IPS-20b (cell line): ENCODE data around the gene ADSL.

ENCODE experiments used
- H3K27ac ChIP-seq: one replicate; pipeline ENCODE4 v1.5.1; 2013; ENCODE audit warnings: low read length
- H3K27me3 ChIP-seq: 2 replicates; pipeline ENCODE4 v1.6.1; 2013; ENCODE audit warnings: mild to moderate bottlenecking, low read length, inconsistent platforms; ENCODE audit not compliant: insufficient read depth
- H3K36me3 ChIP-seq: 2 replicates; pipeline ENCODE4 v1.6.1; 2013; ENCODE audit warnings: low read depth, mild to moderate bottlenecking, inconsistent platforms, low read length, moderate library complexity; ENCODE audit not compliant: insufficient read depth
- H3K4me1 ChIP-seq: 2 replicates; pipeline ENCODE4 v1.6.1; 2013; ENCODE audit warnings: mild to moderate bottlenecking, control low read depth, inconsistent platforms, low read length, moderate library complexity; ENCODE audit not compliant: insufficient read depth
- H3K4me3 ChIP-seq: 2 replicates; pipeline ENCODE4 v1.5.1; 2013; ENCODE audit warnings: mild to moderate bottlenecking, low read length, inconsistent platforms
- H3K9ac ChIP-seq: 2 replicates; pipeline ENCODE4 v1.6.1; 2013; ENCODE audit warnings: low read depth, mild to moderate bottlenecking, inconsistent platforms, low read length, moderate library complexity
- H3K9me3 ChIP-seq: 2 replicates; pipeline ENCODE4 v1.6.1; 2013; ENCODE audit warnings: mild to moderate bottlenecking, low read depth, low read length, inconsistent platforms; ENCODE audit not compliant: insufficient read depth

ADSL gene

GRCh38 chr22:40422558-40423309 lies 76.4 kb downstream of the ADSL start:
- Histone ChIP-seq H3K36me3 (peaks cover 74% of the 10 kb centered on the region), H3K9me3 (no peaks in the 10 kb centered on the region), H3K4me3 (no peak overlapping the region), H3K9ac (no peak overlapping the region), H3K4me1 (no peaks in the 10 kb centered on the region), H3K27ac (no peak overlapping the region), H3K27me3 (no peaks in the 10 kb centered on the region)

GRCh38 chr22:40423310-40423688 lies 77.0 kb downstream of the ADSL start:
- Histone ChIP-seq H3K9me3 (no peaks in the 10 kb centered on the region), H3K27me3 (no peaks in the 10 kb centered on the region), H3K4me3 (no peak overlapping the region), H3K27ac (no peak overlapping the region), H3K9ac (no peak overlapping the region; the same call in 1 of the 2 replicates), H3K36me3 (peaks cover 73% of the 10 kb centered on the region), H3K4me1 (no peaks in the 10 kb centered on the region)

GRCh38 chr22:40423882-40424640 lies 77.8 kb downstream of the ADSL start:
- Histone ChIP-seq H3K4me3 (no peak overlapping the region), H3K36me3 (peaks cover 79% of the 10 kb centered on the region), H3K4me1 (no peaks in the 10 kb centered on the region), H3K9me3 (no peaks in the 10 kb centered on the region), H3K27me3 (no peaks in the 10 kb centered on the region), H3K9ac (no peak overlapping the region), H3K27ac (no peak overlapping the region)

- H3K9ac ChIP-seq, result no peak overlapping the region
- H3K27ac ChIP-seq, result no peak overlapping the region
- H3K36me3 ChIP-seq, result peaks cover 79% of the 10 kb centered on the region
- H3K9me3 ChIP-seq, result no peaks in the 10 kb centered on the region
- H3K4me3 ChIP-seq, result no peak overlapping the region
- H3K27me3 ChIP-seq, result no peaks in the 10 kb centered on the region
- H3K4me1 ChIP-seq, result no peaks in the 10 kb centered on the region
These were observed 78.8 kb downstream of the ADSL start for GRCh38 chr22:40425082-40425481.

GRCh38 chr22:40426594-40427333 lies 80.5 kb downstream of the ADSL start:
- Histone ChIP-seq H3K36me3 (peaks cover 74% of the 10 kb centered on the region), H3K9me3 (no peaks in the 10 kb centered on the region), H3K4me1 (no peaks in the 10 kb centered on the region), H3K27me3 (no peaks in the 10 kb centered on the region), H3K27ac (no peak overlapping the region), H3K9ac (no peak overlapping the region), H3K4me3 (no peak overlapping the region)

- no peak overlapping the region for H3K27ac ChIP-seq
- peaks cover 59% of the 10 kb centered on the region for H3K36me3 ChIP-seq
- no peaks in the 10 kb centered on the region for H3K9me3 ChIP-seq
- H3K27me3 ChIP-seq, result no peaks in the 10 kb centered on the region
- H3K4me3 ChIP-seq, result no peak overlapping the region
- H3K9ac ChIP-seq, result no peak overlapping the region
- H3K4me1 ChIP-seq, result no peaks in the 10 kb centered on the region
These were observed 82.5 kb downstream of the ADSL start for GRCh38 chr22:40428796-40429195.

GRCh38 chr22:40429481-40429880 lies 83.2 kb downstream of the ADSL start:
- H3K9me3 ChIP-seq, result no peaks in the 10 kb centered on the region
- H3K9ac ChIP-seq, result no peak overlapping the region
- peaks cover 56% of the 10 kb centered on the region for H3K36me3 ChIP-seq
- no peak overlapping the region for H3K4me3 ChIP-seq
- no peaks in the 10 kb centered on the region for H3K27me3 ChIP-seq
- no peaks in the 10 kb centered on the region for H3K4me1 ChIP-seq
- H3K27ac ChIP-seq, result no peak overlapping the region

GRCh38 chr22:40430991-40431390 lies 84.7 kb downstream of the ADSL start:
- no peak overlapping the region for H3K9ac ChIP-seq
- H3K9me3 ChIP-seq, result no peaks in the 10 kb centered on the region
- no peaks in the 10 kb centered on the region for H3K4me1 ChIP-seq
- no peak overlapping the region for H3K4me3 ChIP-seq
- H3K27ac ChIP-seq, result no peak overlapping the region
- peaks cover 51% of the 10 kb centered on the region for H3K36me3 ChIP-seq
- no peaks in the 10 kb centered on the region for H3K27me3 ChIP-seq

GRCh38 chr22:40432157-40432556 lies 85.9 kb downstream of the ADSL start:
- no peaks in the 10 kb centered on the region for H3K4me1 ChIP-seq
- no peaks in the 10 kb centered on the region for H3K9me3 ChIP-seq
- peaks cover 44% of the 10 kb centered on the region for H3K36me3 ChIP-seq
- H3K4me3 ChIP-seq, result no peak overlapping the region
- no peak overlapping the region for H3K27ac ChIP-seq
- no peaks in the 10 kb centered on the region for H3K27me3 ChIP-seq
- H3K9ac ChIP-seq, result no peak overlapping the region

GRCh38 chr22:40432625-40433024 lies 86.3 kb downstream of the ADSL start:
- H3K36me3 ChIP-seq, result peaks cover 44% of the 10 kb centered on the region
- H3K27ac ChIP-seq, result no peak overlapping the region

GRCh38 chr22:40433416-40434090 lies 87.3 kb downstream of the ADSL start:
- no peaks in the 10 kb centered on the region for H3K27me3 ChIP-seq
- no peak overlapping the region for H3K9ac ChIP-seq
- peaks cover 36% of the 10 kb centered on the region for H3K36me3 ChIP-seq
- no peaks in the 10 kb centered on the region for H3K9me3 ChIP-seq
- no peak overlapping the region for H3K4me3 ChIP-seq
- no peak overlapping the region for H3K27ac ChIP-seq
- H3K4me1 ChIP-seq, result no peaks in the 10 kb centered on the region

More at GRCh38 chr22:40432625-40433024, 86.3 kb downstream of the ADSL start:
- Histone ChIP-seq H3K9ac (no peak overlapping the region), H3K9me3 (no peaks in the 10 kb centered on the region), H3K4me3 (no peak overlapping the region), H3K27me3 (no peaks in the 10 kb centered on the region), H3K4me1 (no peaks in the 10 kb centered on the region)
